GM12891 (cell line): ENCODE results near the gene UBE2E1.

ENCODE experiments used
- DNase-seq: peaks from one replicate; pipeline ENCODE4 v3.0.0; 2011; ENCODE audit warnings: low spot score; ENCODE audit not compliant: insufficient read length
- FAIRE-seq: peaks from 2 replicates; lab custom pipeline; 2011; peaks lifted over from hg19 to GRCh38; lab: Jason Lieb, UNC
- PAX5 ChIP-seq: IDR thresholded peaks from 2 replicates; pipeline ENCODE4 v1.6.1; 2011; ENCODE audit warnings: low read length, moderate library complexity, mild to moderate bottlenecking; ENCODE audit not compliant: insufficient read depth, severe bottlenecking
- POLR2A ChIP-seq: IDR thresholded peaks from 2 replicates; pipeline ENCODE4 v1.6.1; 2011; ENCODE audit warnings: low read depth, low read length, control low read depth
- POLR2AphosphoS5 ChIP-seq: IDR thresholded peaks from 2 replicates; pipeline ENCODE4 v1.6.1; 2011; ENCODE audit warnings: low read depth, low read length, control low read depth
- POU2F2 ChIP-seq: IDR thresholded peaks from 2 replicates; pipeline ENCODE4 v1.6.1; 2011; ENCODE audit warnings: low read depth, mild to moderate bottlenecking, control low read depth, low read length, moderate library complexity
- SPI1 ChIP-seq: IDR thresholded peaks from 2 replicates; pipeline ENCODE4 v1.6.1; 2011; ENCODE audit warnings: low read depth, low read length, control low read depth
- TAF1 ChIP-seq: IDR thresholded peaks from 2 replicates; pipeline ENCODE4 v1.6.1; 2011; ENCODE audit warnings: low read depth, low read length, control low read depth

The UBE2E1 gene

GRCh38 chr3:23767546-23767945, 38.2 kb upstream of the UBE2E1 start:
- no peak for DNase-seq
- TF ChIP-seq SPI1: no peak
- no peak for TF ChIP-seq POLR2AphosphoS5
- no peak for TF ChIP-seq POLR2A
- no peak for TF ChIP-seq PAX5
- TF ChIP-seq POU2F2: no peak
- TF ChIP-seq TAF1: no peak
- FAIRE-seq: peak; percentile 64

- FAIRE-seq (no peak), DNase-seq (no peak)
- TF ChIP-seq POLR2A (no peak), TAF1 (no peak), POLR2AphosphoS5 (no peak), POU2F2 (no peak), SPI1 (no peak), PAX5 (no peak)
Observed at GRCh38 chr3:23775254-23775909, 30.4 kb upstream of the UBE2E1 start.

- no peak for FAIRE-seq
- no peak for DNase-seq
Observed at GRCh38 chr3:23776352-23776891, 29.3 kb upstream of the UBE2E1 start.

GRCh38 chr3:23778446-23778845, 27.3 kb upstream of the UBE2E1 start:
- TF ChIP-seq PAX5: no peak
- no peak for TF ChIP-seq POLR2AphosphoS5
- TF ChIP-seq TAF1: no peak
- no peak for TF ChIP-seq SPI1
- no peak for TF ChIP-seq POLR2A
- no peak for TF ChIP-seq POU2F2
- FAIRE-seq (no peak), DNase-seq (no peak)

More at GRCh38 chr3:23776352-23776891, 29.3 kb upstream of the UBE2E1 start:
- no peak for TF ChIP-seq TAF1
- no peak for TF ChIP-seq POLR2A
- no peak for TF ChIP-seq POU2F2
- no peak for TF ChIP-seq PAX5
- no peak for TF ChIP-seq POLR2AphosphoS5
- TF ChIP-seq SPI1: no peak

DNA sequence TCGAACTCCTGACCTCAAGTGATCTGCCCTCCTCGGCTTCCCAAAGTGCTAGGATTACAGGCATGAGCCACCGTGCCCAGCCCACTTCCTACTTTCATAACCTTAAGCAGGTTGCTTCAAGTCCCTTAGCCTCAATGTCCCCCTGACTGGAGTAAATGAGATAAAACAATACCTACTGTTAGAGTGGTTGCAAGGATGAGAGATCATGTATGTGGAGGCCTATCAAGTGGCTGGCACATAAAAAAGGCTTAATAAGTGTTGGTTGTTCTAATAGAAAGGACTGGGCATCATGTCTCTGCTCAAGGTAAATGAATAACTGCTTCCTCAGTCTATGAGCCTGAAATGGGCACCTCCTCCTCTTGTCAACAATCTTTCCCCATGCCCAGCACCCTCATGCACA, 25.9 kb upstream of the UBE2E1 start:
- FAIRE-seq (no peak), DNase-seq (no peak)
- TF ChIP-seq SPI1 (no peak), POLR2A (no peak), TAF1 (no peak), POU2F2 (no peak), POLR2AphosphoS5 (no peak), PAX5 (no peak)

DNA sequence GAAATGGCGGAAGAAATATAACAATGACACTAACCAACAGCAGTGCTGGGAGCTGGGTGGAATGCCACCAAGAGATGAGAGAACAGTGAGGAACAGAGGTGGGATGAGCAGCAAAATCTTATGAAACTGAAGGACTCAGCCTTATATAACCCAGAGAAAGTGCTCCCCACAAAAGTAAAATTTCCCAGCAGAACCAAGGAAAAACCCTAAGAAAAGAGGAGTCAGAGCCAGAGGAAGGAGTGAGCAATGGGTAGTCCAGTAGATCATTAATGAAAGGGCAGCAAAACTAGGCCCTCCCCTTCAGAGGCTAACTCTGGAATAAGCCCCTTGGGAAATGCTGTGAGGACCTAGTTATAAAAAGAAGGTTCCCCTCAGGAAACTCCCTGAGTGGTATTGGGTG, 24.7 kb upstream of the UBE2E1 start:
- DNase-seq (no peak), FAIRE-seq (no peak)
- TF ChIP-seq POLR2AphosphoS5: no peak
- TF ChIP-seq PAX5: no peak
- no peak for TF ChIP-seq TAF1
- no peak for TF ChIP-seq SPI1
- TF ChIP-seq POLR2A: no peak
- TF ChIP-seq POU2F2: no peak

DNA sequence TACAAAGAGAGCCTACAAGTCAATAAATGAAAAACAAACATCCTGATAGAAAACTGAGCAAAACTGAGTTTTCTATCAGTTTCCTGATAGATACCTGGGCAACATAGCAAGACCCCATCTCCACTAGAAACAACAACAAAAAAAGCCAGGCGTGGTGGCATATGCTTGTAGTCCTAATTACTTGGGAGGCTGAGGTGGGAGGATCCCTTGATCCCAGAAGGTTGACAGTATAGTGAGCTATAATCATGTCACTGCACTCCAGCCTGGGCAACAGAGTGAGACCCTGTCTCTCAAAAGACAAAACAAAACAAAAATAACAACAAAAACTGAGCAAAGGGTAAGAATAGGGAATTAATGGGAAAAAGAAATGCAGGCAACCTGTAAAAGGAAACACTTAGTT, 23.9 kb upstream of the UBE2E1 start:
- no peak for DNase-seq
- FAIRE-seq: no peak
- no peak for TF ChIP-seq POLR2AphosphoS5
- no peak for TF ChIP-seq TAF1
- no peak for TF ChIP-seq PAX5
- no peak for TF ChIP-seq POU2F2
- TF ChIP-seq POLR2A: no peak
- no peak for TF ChIP-seq SPI1

- no peak for FAIRE-seq
- TF ChIP-seq PAX5 (no peak), POU2F2 (no peak), SPI1 (no peak), TAF1 (no peak), POLR2AphosphoS5 (no peak), POLR2A (no peak)
- DNase-seq: no peak
Observed at GRCh38 chr3:23785097-23785645, 20.6 kb upstream of the UBE2E1 start.

DNA sequence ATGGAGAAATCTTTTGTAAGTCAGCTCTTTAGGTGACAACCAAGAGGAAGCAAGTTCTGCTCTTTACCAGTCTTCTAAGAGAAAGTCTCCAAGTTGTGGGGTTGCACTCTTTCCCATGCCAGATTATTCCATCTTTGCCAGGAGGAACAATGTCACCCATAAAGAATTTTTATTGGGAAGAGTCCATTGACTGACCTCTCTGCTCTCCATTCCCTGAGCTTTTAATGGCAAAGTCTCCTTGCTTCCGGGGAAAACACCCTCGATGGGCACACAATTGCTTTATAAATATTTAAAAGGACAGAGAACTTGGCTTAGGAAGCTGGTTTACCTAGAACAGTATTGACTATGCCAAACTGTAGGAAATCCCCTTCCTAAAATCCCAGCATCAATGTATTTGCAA, 19.9 kb upstream of the UBE2E1 start:
- FAIRE-seq (no peak), DNase-seq (no peak)
- TF ChIP-seq POLR2A (no peak), SPI1 (no peak), POLR2AphosphoS5 (no peak)
